ENCODE measurements around the gene ADAMTSL1.

Gene ADAMTSL1

GRCh38 chr9:18568973-18569372 lies 95.0 kb downstream of the ADAMTSL1 start:
- no peak for DNase-seq (ENCODE audit: low spot score)
- no peak overlapping the region for H3K27ac ChIP-seq
- POLR2A ChIA-PET (ENCODE audit: low non-redundant PET) = no interaction called here
- no peak for TF ChIP-seq CTCF (conservative IDR thresholded peaks at IDR 0.05; ENCODE audit: low read depth)
- CTCF ChIA-PET = no interaction called here

DNA sequence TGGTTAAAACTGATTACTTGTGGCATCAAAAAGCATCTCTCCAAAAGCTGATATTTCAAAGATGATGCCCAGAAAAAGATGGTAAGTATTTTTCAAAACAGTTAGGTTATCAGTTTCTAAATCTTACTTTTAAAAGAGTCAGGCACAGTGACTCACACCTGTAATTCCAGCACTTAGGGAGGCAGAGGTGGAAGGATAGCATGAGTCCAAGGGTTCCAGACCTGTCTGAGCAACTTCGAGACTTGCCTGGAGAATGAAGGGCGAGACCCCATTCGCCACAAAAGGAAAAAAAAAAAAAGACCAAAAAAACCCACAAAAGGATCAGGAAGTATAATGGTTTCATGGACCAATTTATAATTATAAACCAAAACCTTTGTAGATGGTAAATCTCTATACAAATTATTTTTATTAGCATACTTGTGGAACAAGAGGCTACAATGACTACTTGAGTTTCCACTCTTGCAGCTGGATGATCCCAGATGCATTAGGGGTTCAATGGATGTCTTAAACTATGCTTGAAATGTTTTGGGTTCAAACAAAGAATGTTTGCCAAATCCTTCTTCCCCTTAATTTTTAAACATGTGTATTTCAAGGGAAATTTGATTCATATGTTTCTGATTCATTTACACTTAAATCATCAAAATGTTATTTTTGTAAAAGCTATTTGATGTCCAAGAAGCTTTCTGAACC lies 96.1 kb downstream of the ADAMTSL1 start:
- no peak overlapping the region for H3K27ac ChIP-seq
- POLR2A ChIA-PET (ENCODE audit: low non-redundant PET) = no interaction called here
- TF ChIP-seq CTCF (conservative IDR thresholded peaks at IDR 0.05; ENCODE audit: low read depth) = no peak
- DNase-seq (ENCODE audit: low spot score) = no peak
- CTCF ChIA-PET = no interaction called here

- no peak for DNase-seq (ENCODE audit: low spot score)
- no peak overlapping the region for H3K27ac ChIP-seq
- TF ChIP-seq CTCF (conservative IDR thresholded peaks at IDR 0.05; ENCODE audit: low read depth) = no peak
- CTCF ChIA-PET = no interaction called here
- POLR2A ChIA-PET (ENCODE audit: low non-redundant PET) = no interaction called here
These were observed 99.1 kb downstream of the ADAMTSL1 start for GRCh38 chr9:18573021-18573556.

DNA sequence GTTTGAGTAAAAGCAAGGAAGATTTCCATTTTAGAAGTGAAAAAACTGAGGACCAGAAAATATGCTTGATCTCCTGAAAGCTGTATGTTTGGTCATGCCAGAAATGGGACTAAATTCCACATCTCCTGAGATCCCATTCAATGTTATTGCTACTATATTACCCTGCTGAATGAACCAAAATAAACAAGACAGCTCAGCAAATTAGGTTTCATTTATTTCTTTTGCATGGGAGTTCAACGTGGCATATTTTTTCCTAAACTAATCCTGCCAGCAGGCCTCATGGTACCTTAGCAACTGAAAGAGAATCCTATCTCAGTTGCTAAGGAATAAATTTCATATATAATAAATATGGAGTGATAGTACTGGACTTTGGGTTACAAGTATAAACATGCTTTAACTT lies 101.7 kb downstream of the ADAMTSL1 start:
- CTCF ChIA-PET = no interaction called here
- H3K27ac ChIP-seq = no peak overlapping the region
- POLR2A ChIA-PET (ENCODE audit: low non-redundant PET) = no interaction called here
- DNase-seq (ENCODE audit: low spot score) = no peak
- TF ChIP-seq CTCF (conservative IDR thresholded peaks at IDR 0.05; ENCODE audit: low read depth) = no peak

DNA sequence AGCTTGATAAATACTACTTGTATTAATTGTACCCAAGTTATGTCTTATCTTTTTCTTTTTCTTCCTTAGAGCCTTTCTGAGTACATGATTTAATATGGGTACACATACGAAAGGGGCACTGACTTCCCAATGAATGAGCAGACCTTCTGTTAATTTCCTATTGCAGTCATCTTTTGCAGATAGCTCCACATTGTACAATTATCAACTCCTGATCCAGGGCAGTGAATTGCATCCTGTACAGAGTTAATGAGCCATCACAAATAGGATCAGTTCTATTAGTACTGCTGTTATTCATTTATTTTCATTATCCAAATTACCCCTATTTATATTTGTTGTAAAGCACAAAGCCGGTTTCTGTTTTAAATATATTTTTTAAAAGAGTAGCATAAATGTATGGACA lies 105.6 kb downstream of the ADAMTSL1 start:
- no peak for DNase-seq (ENCODE audit: low spot score)
- CTCF ChIA-PET = no interaction called here
- POLR2A ChIA-PET (ENCODE audit: low non-redundant PET) = no interaction called here
- TF ChIP-seq CTCF (conservative IDR thresholded peaks at IDR 0.05; ENCODE audit: low read depth) = no peak
- H3K27ac ChIP-seq = no peak overlapping the region

- ChIA-PET POLR2A (ENCODE audit: low non-redundant PET) (no interaction called here), CTCF (no interaction called here)
- H3K27ac ChIP-seq = no peak overlapping the region
- DNase-seq (ENCODE audit: low spot score) = no peak
- TF ChIP-seq CTCF (conservative IDR thresholded peaks at IDR 0.05; ENCODE audit: low read depth) = no peak
These were observed 106.2 kb downstream of the ADAMTSL1 start for GRCh38 chr9:18580151-18580550.

Data from RWPE1 (cell line).